Spleen (tissue), 11 donors: Measurements from ENCODE around the gene USP49. TPM values are rescaled to one million over a fixed set of nuclear protein-coding genes. Genes with fewer than 3 reads are reported as not detected.

Experiments used
- DNase-seq: peaks from one replicate; pipeline ENCODE4 v3.0.0-alpha.2; 2020
- H3K27ac ChIP-seq, 8 donors: fragments of 200-600 bp; sonication (generic) in 7 of 8; 1 replicate in 4 of 8; 2 replicates in 4 of 8; pipeline versions ENCODE4 v1.5.0 to v1.8.0; 2016 to 2021; ENCODE audit warnings: inconsistent platforms in 4 of 8, mild to moderate bottlenecking in 4 of 8, moderate library complexity in 1 of 8
- H3K27me3 ChIP-seq, 7 donors: fragments of 200-600 bp; sonication (generic) in 6 of 7; replicated peaks in 1 of 7; 1 replicate in 4 of 7; 2 replicates in 3 of 7; pipeline versions ENCODE4 v1.5.0 to v1.8.0; 2016 to 2021; ENCODE audit warnings: inconsistent platforms in 3 of 7, mild to moderate bottlenecking in 1 of 7
- H3K36me3 ChIP-seq, 6 donors: fragments of 200-600 bp; sonication (generic) in 5 of 6; 1 replicate in 4 of 6; 2 replicates in 2 of 6; pipeline versions ENCODE4 v1.5.0 to v1.8.0; 2016 to 2021; ENCODE audit warnings: inconsistent platforms in 2 of 6
- H3K4me1 ChIP-seq, 6 donors: fragments of 200-600 bp; sonication (generic) in 5 of 6; 1 replicate in 3 of 6; 2 replicates in 3 of 6; pipeline versions ENCODE4 v1.5.0 to v1.8.0; 2016 to 2021; ENCODE audit warnings: inconsistent platforms in 3 of 6
- H3K4me3 ChIP-seq, 8 donors: fragments of 200-600 bp; sonication (generic) in 7 of 8; 1 replicate in 4 of 8; 2 replicates in 4 of 8; pipeline versions ENCODE4 v1.5.0 to v1.8.0; 2016 to 2021; ENCODE audit warnings: inconsistent platforms in 4 of 8, mild to moderate bottlenecking in 4 of 8, moderate library complexity in 2 of 8
- H3K9me3 ChIP-seq, 8 donors: fragments of 200-600 bp; sonication (generic) in 7 of 8; 1 replicate in 4 of 8; 2 replicates in 4 of 8; pipeline versions ENCODE4 v1.5.0 to v1.8.0; 2016 to 2021; ENCODE audit warnings: inconsistent platforms in 4 of 8
- POLR2A ChIP-seq, 3 donors: fragments of 450-650 bp; IDR thresholded peaks; one replicate each; pipeline ENCODE4 v1.5.1; 2017; ENCODE audit warnings: antibody characterized with exemption in 3 of 3, mild to moderate bottlenecking in 1 of 3
- POLR2AphosphoS5 ChIP-seq, 3 donors: sonication (generic); formaldehyde crosslinking; IDR thresholded peaks; one replicate each; pipeline ENCODE4 v1.5.1; 2017; ENCODE audit warnings: antibody characterized with exemption in 3 of 3
- WGBS, 5 donors: extraction: QIAGEN DNeasy Blood & Tissue Kit in 3 of 5; methylation state at CpG; one replicate each; pipeline versions ENCODE4 v1.1.5 to v1.1.7; 2013 to 2018; 5-methylcytosine and 5-hydroxymethylcytosine counted together
- intact Hi-C: fragments of 100-400 bp; cut with DNase I; formaldehyde crosslinking; loops from one replicate; pipeline ENCODE4 v1.15.0; 2023; ENCODE audit warnings: low total_unique reads
- polyA plus RNA-seq, 3 donors: library from polyadenylated mRNA; stranded (reverse); fragments of 200-250 nt; gene quantifications; one replicate each; pipeline ENCODE4 v1.2.1, GENCODE V29; 2013
- total RNA-seq, 7 donors: library from RNA; depleted of rRNA in 3 of 7; stranded (reverse); fragments of >200 nt in 3 of 7; fragmentation: NEBNext Ultra II Directional in 4 of 7; extraction: Animal tissue kit (Norgen Biotek cat#: 25700) in 4 of 7; gene quantifications; one replicate each; pipeline versions ENCODE4 v1.1.0 to v1.2.1, GENCODE V29; 2016 to 2021
- TF ChIP-seq, protein P1 (sequence below), 11 experiments: fragments of 200-600 bp in 7 of 11; fragments of 450-650 bp in 4 of 11; sonication (generic) in 4 of 11; IDR thresholded peaks in 8 of 11; conservative IDR thresholded peaks in 3 of 11; 1 replicate in 7 of 11; 2 replicates in 4 of 11; pipeline versions ENCODE4 v1.4.0 to v1.8.0; 2016 to 2021; ENCODE audit warnings: antibody characterized with exemption in 11 of 11, inconsistent platforms in 4 of 11, mild to moderate bottlenecking in 1 of 11
- donor health status: healthy with polysubstance abuse.
- donor health status: DM: no; HTN: no; CAD: no; lungs with moderate emphysema.
- donor health status: DM: no; HTN: no; CAD: no.
- donor health status: Bipolar disorder and iron deficiency.
- donor health status: healthy.
- donor health status: DM: no; HTN: no; CAD: no.
- donor health status: DM: yes; HTN: yes; CAD: no.

Gene USP49
- total and polyA plus RNA-seq, 10 donors: 0.35 to 6.8 (median 4.2) TPM

GRCh38 chr6:41796474-41796873 is 98.7 kb downstream of the USP49 start:
- H3K4me1 ChIP-seq: no peaks in the 10 kb centered on the region
- DNase-seq: no peak
- TF ChIP-seq, protein P1, sequence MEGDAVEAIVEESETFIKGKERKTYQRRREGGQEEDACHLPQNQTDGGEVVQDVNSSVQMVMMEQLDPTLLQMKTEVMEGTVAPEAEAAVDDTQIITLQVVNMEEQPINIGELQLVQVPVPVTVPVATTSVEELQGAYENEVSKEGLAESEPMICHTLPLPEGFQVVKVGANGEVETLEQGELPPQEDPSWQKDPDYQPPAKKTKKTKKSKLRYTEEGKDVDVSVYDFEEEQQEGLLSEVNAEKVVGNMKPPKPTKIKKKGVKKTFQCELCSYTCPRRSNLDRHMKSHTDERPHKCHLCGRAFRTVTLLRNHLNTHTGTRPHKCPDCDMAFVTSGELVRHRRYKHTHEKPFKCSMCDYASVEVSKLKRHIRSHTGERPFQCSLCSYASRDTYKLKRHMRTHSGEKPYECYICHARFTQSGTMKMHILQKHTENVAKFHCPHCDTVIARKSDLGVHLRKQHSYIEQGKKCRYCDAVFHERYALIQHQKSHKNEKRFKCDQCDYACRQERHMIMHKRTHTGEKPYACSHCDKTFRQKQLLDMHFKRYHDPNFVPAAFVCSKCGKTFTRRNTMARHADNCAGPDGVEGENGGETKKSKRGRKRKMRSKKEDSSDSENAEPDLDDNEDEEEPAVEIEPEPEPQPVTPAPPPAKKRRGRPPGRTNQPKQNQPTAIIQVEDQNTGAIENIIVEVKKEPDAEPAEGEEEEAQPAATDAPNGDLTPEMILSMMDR (IDR thresholded peaks at IDR 0.05 in 8 of 11, conservative IDR thresholded peaks at IDR 0.05 in 3 of 11): no peak
- TF ChIP-seq POLR2AphosphoS5 (IDR thresholded peaks at IDR 0.05): no peak
- no peak for TF ChIP-seq POLR2A (IDR thresholded peaks at IDR 0.05)
- no peak overlapping the region for H3K27ac ChIP-seq
- H3K27me3 ChIP-seq: no peaks in the 10 kb centered on the region
- intact Hi-C loops: loop anchor here (10.0 kb wide), 1 partner anchor 98 kb away; the partner anchor contains the start of gene USP49
- 64 to 94% (median 85%) methylated on average over 2 of the region's 2 CpGs for WGBS, 5 donors
- no peaks in the 10 kb centered on the region for H3K9me3 ChIP-seq
- no peak overlapping the region for H3K4me3 ChIP-seq
- peaks cover 0 to 71% (median 33%) of the 10 kb centered on the region in 6 donors for H3K36me3 ChIP-seq

- Histone ChIP-seq H3K27me3 (no peaks in the 10 kb centered on the region), H3K36me3 (peaks cover 0 to 84% (median 54%) of the 10 kb centered on the region in 6 donors), H3K9me3 (no peaks in the 10 kb centered on the region), H3K27ac (no peak overlapping the region), H3K4me3 (no peak overlapping the region), H3K4me1 (peaks cover 6 to 29% (median 20%) of the 10 kb centered on the region in 6 donors)
- intact Hi-C loops: loop anchor here (10.0 kb wide), 1 partner anchor 103 kb away; the partner anchor contains the start of gene USP49
- no peak for DNase-seq
- TF ChIP-seq POLR2AphosphoS5 (IDR thresholded peaks at IDR 0.05) (peak in 1 of 3 donors; percentile 26), POLR2A (IDR thresholded peaks at IDR 0.05) (no peak)
- TF ChIP-seq, protein P1 (IDR thresholded peaks at IDR 0.05 in 8 of 11, conservative IDR thresholded peaks at IDR 0.05 in 3 of 11): no peak
- WGBS, 5 donors: 85 to 92% (median 89%) methylated on average over 4 of the region's 4 CpGs
Measured at GRCh38 chr6:41791984-41792383, 103.2 kb downstream of the USP49 start.

- no peak for DNase-seq
- intact Hi-C loops: loop anchor here (10.0 kb wide), 1 partner anchor 103 kb away; the partner anchor contains the start of gene USP49
- Histone ChIP-seq H3K27ac (no peak overlapping the region), H3K36me3 (peaks cover 0 to 78% (median 52%) of the 10 kb centered on the region in 6 donors), H3K27me3 (no peaks in the 10 kb centered on the region), H3K4me3 (no peak overlapping the region), H3K9me3 (no peaks in the 10 kb centered on the region), H3K4me1 (peaks cover 6 to 36% (median 24%) of the 10 kb centered on the region in 6 donors)
- TF ChIP-seq POLR2AphosphoS5 (IDR thresholded peaks at IDR 0.05) (no peak), POLR2A (IDR thresholded peaks at IDR 0.05) (no peak)
- TF ChIP-seq, protein P1 (IDR thresholded peaks at IDR 0.05 in 8 of 11, conservative IDR thresholded peaks at IDR 0.05 in 3 of 11): no peak
- WGBS, 5 donors: 81 to 94% (median 84%) methylated on average over 1 of the region's 1 CpG
Measured at GRCh38 chr6:41791305-41791704, 103.9 kb downstream of the USP49 start.

DNA sequence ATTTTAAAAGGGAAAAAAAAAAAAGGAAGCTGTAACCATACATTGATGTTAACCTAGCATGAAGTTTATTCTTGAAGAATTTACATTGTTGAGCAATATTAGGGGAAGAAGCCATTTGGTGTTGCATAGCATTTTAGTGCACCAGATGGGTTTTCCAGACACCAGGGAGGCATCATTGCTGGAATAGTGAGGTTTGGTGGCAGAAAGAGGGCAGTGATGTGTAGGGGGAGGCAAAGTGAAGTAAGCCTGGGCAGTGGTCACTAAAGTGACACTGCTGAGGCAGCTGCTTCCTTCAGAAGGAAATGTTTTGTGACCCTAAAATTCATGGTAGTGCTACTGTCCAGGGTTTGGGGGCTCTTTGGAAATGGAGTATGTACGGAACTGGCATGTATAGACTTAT is 105.1 kb downstream of the USP49 start:
- H3K9me3 ChIP-seq: no peaks in the 10 kb centered on the region
- 89 to 100% (median 97%) methylated on average over 1 of the region's 1 CpG for WGBS, 5 donors
- H3K36me3 ChIP-seq: peaks cover 0 to 72% (median 46%) of the 10 kb centered on the region in 6 donors
- no peak for DNase-seq
- no peaks in the 10 kb centered on the region for H3K27me3 ChIP-seq
- no peak overlapping the region for H3K27ac ChIP-seq
- intact Hi-C loops: loop anchor here (10.0 kb wide), 1 partner anchor 105 kb away; the partner anchor contains the start of gene USP49
- peaks cover 19 to 49% (median 36%) of the 10 kb centered on the region in 6 donors for H3K4me1 ChIP-seq
- TF ChIP-seq, protein P1 (IDR thresholded peaks at IDR 0.05 in 8 of 11, conservative IDR thresholded peaks at IDR 0.05 in 3 of 11): no peak
- no peak for TF ChIP-seq POLR2AphosphoS5 (IDR thresholded peaks at IDR 0.05)
- no peak for TF ChIP-seq POLR2A (IDR thresholded peaks at IDR 0.05)
- H3K4me3 ChIP-seq: no peak overlapping the region
